Measurements from ENCODE around the gene CCDC47. TPM values are rescaled to one million over a fixed set of nuclear protein-coding genes. Genes with fewer than 3 reads are reported as not detected.

Gene CCDC47
- total RNA-seq, 2 donors from 2014 or later = 57.1 to 69.7 TPM

DNA sequence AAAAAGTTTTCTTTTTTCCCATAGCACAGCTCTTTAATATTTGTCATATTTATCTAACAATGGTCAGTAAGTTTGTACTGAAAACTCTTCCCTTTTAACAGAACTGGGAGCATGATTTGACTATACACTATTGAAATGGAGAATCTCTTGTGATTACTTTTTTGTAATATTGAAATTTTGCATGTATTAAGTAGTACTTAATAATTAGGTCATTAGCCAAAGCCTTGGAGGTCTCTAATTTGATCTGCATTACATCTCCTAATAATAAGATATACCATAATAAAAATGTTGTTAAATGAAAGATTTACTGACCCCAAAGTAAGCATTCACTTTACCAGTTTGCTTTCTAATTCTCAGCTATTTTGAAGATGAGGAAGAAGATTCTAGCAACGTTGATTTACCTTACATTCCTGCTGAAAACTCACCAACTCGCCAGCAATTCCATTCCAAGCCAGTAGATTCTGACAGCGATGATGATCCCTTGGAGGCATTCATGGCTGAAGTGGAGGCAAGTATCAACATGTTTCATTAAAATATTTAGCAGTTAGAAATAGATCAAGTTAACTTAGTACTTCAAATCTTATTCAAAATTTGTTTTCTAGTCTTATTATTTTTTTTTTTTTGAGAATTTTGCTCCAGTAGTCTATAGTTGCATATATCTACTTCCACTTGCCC is 18.8 kb upstream of the CCDC47 start:
- DNase-seq (ENCODE audit: low spot score) = no peak
- H3K4me1 ChIP-seq = no peaks in the 10 kb centered on the region
- TF ChIP-seq, protein P1, sequence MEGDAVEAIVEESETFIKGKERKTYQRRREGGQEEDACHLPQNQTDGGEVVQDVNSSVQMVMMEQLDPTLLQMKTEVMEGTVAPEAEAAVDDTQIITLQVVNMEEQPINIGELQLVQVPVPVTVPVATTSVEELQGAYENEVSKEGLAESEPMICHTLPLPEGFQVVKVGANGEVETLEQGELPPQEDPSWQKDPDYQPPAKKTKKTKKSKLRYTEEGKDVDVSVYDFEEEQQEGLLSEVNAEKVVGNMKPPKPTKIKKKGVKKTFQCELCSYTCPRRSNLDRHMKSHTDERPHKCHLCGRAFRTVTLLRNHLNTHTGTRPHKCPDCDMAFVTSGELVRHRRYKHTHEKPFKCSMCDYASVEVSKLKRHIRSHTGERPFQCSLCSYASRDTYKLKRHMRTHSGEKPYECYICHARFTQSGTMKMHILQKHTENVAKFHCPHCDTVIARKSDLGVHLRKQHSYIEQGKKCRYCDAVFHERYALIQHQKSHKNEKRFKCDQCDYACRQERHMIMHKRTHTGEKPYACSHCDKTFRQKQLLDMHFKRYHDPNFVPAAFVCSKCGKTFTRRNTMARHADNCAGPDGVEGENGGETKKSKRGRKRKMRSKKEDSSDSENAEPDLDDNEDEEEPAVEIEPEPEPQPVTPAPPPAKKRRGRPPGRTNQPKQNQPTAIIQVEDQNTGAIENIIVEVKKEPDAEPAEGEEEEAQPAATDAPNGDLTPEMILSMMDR (IDR thresholded peaks at IDR 0.05) = no peak
- no peaks in the 10 kb centered on the region for H3K27me3 ChIP-seq
- peaks cover 93% of the 10 kb centered on the region for H3K36me3 ChIP-seq
- H3K4me3 ChIP-seq = no peak overlapping the region
- H3K9me3 ChIP-seq = no peaks in the 10 kb centered on the region
- H3K27ac ChIP-seq = no peak overlapping the region

DNA sequence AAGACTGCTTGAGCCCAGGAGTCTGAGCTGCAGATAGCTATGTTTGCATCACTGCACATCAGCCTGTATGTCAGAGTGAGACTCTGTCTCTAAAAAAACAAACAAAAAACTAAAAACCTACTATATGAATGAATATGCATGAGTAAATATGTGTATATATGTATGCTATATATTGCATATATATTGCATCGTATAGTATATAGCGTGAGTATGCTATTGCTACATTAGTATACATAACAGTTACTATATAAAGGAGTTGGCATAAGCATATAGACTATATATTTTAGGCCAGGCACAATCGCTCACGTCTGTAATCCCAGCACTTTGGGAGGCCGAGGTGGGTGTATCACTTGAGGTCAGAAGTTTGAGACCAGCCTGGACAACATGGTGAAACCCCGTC is 16.7 kb upstream of the CCDC47 start:
- Histone ChIP-seq H3K4me3 (no peak overlapping the region), H3K4me1 (no peaks in the 10 kb centered on the region), H3K9me3 (no peaks in the 10 kb centered on the region), H3K27me3 (no peaks in the 10 kb centered on the region), H3K36me3 (peaks cover 77% of the 10 kb centered on the region), H3K27ac (no peak overlapping the region)
- DNase-seq (ENCODE audit: low spot score) = no peak
- TF ChIP-seq, protein P1 (IDR thresholded peaks at IDR 0.05) = no peak

DNA sequence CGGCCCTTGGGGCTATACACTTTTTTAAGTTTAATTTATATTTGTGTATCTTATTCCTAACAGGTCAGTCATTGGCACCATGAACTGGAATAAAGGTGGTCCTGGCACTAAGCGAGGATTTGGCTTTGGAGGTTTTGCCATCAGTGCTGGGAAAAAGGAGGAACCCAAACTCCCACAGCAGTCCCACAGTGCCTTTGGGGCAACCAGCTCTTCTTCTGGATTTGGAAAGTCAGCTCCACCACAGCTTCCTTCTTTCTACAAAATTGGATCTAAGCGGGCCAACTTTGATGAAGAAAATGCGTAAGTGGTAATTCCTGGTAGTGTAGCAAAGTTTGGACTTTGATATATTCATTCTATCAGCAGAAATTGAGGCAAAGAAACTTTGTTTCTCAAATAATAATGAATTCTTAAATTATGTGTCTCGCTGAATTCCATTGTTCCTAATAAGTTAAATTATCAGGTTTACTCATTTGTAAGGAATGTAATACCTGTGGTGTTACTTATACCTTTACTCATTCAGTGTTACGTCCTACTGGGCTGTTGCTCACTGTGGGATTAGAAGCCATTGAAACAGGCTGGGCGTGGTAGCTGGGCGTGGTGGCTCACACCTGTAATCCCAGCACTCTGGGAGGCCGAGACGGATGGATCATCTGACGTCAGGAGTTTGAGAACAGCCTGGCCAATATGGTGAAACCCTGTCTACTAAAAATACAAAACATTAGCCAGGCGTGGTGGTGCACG is 13.7 kb upstream of the CCDC47 start:
- Histone ChIP-seq H3K4me3 (no peak overlapping the region), H3K36me3 (peaks cover 48% of the 10 kb centered on the region), H3K9me3 (no peaks in the 10 kb centered on the region), H3K27me3 (no peaks in the 10 kb centered on the region), H3K27ac (no peak overlapping the region), H3K4me1 (peaks cover 0 to 5% of the 10 kb centered on the region in 2 donors)
- TF ChIP-seq, protein P1 (IDR thresholded peaks at IDR 0.05) = no peak
- no peak for DNase-seq (ENCODE audit: low spot score)

DNA sequence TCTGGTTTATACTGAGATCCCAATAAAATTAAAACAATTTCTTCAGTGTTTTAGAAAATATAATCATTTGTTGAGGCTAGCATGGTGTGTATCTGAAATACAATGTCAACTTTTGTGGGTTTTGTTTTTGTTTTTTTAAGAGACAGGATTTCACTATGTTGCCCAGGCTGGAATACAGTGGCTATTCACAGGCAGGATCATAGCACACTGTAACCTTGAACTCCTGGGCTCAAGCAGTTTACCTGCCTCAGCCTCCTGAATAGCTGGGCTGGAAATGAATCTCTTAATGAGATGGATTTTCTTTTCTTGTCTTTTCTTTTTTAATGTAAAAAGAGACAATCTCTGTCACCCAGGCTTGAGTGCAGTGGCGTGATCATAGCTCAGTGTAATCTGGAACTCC is 12.7 kb upstream of the CCDC47 start:
- no peaks in the 10 kb centered on the region for H3K9me3 ChIP-seq
- TF ChIP-seq, protein P1 (IDR thresholded peaks at IDR 0.05) = no peak
- peaks cover 43% of the 10 kb centered on the region for H3K36me3 ChIP-seq
- no peak overlapping the region for H3K4me3 ChIP-seq
- peaks cover 0 to 5% of the 10 kb centered on the region in 2 donors for H3K4me1 ChIP-seq
- no peak overlapping the region for H3K27ac ChIP-seq
- no peak for DNase-seq (ENCODE audit: low spot score)
- no peaks in the 10 kb centered on the region for H3K27me3 ChIP-seq

DNA sequence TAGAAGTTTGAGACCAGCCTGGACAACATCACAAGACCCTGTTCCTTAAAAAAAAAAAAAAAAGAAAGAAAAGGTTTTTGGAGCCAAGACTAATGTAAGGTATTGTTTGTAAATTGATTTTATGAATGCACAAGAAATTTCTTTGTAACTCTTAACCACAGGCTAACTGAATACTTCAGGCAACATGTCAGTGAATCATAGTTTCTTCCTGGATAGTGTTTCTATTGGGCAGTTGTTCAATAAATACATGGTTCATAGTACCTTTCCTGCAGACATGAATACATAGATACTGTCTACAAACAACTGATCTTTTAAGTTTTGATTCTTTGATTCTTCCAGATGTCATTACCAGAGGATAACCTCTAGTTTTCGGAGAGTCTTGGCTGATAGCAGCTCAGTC is 12.2 kb upstream of the CCDC47 start:
- H3K27ac ChIP-seq = no peak overlapping the region
- H3K36me3 ChIP-seq = peaks cover 42% of the 10 kb centered on the region
- H3K4me1 ChIP-seq = peaks cover 0 to 7% of the 10 kb centered on the region in 2 donors
- no peaks in the 10 kb centered on the region for H3K27me3 ChIP-seq
- no peak overlapping the region for H3K4me3 ChIP-seq
- no peak for DNase-seq (ENCODE audit: low spot score)
- H3K9me3 ChIP-seq = no peaks in the 10 kb centered on the region
- TF ChIP-seq, protein P1 (IDR thresholded peaks at IDR 0.05) = no peak
